ENCODE measurements around the gene LCMT2.
A peak's percentile ranks its signal among the peaks of the same experiment; 100 is the strongest.

LCMT2 gene

DNA sequence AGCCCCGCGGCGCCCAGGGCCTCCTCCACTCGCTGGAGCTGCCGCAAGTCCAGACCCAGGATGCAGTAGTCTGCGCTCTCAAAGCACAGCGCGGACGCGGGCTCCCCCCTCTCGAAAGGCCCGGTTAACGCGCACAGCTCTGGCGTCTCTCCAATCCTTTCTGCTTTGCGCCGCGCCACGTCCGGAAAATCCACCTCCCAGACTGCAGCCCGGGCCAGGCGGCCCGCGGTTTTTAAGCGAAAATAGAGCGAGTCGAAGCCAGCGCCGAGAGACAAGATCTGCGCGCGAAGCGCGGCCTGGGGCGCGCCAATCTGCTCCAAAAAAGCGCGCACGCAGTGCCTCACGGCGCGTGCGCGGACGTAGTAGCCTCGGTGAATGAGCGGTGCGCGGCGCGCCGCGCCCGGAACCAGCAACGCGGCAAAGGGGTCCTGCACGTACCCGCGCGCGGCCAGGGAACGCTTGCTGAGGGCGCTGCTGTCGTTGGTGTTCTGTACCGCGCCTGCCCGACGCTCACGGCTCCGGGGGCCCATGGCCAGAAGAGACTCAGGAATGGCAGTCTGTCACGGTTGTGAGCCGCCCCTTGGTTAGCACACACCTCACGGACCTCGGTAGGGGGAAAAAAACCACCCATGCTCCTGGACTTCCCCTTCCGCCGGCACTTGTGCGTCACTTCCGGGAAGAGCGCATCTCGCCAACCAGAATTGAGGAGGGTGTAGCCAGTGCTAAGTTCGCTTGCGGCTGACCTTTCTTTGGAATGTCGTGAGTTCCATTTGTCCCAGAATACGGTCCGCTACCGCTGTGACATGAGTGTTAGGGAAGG lies at the start of gene LCMT2:
Gene LCMT2 (minus strand): TSS at position 614 of the 820 bp plus-strand sequence. CDS start 84 bp downstream, at position 530.
- peak; percentile 89 for DNase-seq

- no peak for DNase-seq
Measured at GRCh38 chr15:43378601-43379000, 48.2 kb upstream of the LCMT2 start.

DNA sequence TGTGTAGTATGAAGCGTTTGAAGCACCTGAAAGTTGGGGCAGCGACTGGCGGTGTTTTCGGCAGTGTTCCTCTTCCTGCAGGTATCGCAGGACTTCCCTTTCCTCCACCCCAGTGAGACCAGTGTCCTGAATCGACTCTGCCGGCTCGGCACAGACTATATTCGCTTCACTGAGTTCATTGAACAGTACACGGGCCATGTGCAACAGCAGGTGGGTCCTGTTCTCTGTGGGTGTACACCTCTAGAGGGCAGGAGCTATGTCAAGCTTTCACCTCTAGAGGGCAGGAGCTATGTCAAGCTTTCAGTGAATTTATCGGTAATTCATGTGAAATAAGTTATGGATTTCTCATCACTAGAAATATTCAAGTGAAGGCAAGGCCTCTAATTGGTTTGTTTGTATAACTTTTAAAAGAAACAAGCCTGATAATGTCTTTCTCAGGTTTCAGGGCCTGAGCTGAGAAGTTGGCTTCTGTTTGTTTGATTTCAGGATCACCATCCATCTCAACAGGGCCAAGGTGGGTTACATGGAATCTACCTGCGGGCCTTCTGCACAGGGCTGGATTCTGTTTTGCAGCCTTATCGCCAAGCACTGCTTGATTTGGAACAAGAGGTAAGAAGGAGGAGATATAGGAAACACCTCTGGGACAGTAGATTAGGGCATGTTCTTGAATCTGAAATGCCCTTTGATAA lies 45.8 kb upstream of the LCMT2 start:
- peak; percentile 18 for DNase-seq

- peak; percentile 83 for DNase-seq
Measured at GRCh38 chr15:43370975-43371974, 40.9 kb upstream of the LCMT2 start, which contains the start of the genes TUBGCP4 and ZSCAN29. TSS of gene TUBGCP4 (plus strand) at chr15:43371101. CDS start at chr15:43371355, 254 bp downstream. TSS of gene ZSCAN29 (minus strand) at chr15:43371043. CDS start at chr15:43369913, 1,130 bp downstream.

- DNase-seq, result peak; percentile 9
Measured at GRCh38 chr15:43370310-43370974, 40.1 kb upstream of the LCMT2 start.

DNA sequence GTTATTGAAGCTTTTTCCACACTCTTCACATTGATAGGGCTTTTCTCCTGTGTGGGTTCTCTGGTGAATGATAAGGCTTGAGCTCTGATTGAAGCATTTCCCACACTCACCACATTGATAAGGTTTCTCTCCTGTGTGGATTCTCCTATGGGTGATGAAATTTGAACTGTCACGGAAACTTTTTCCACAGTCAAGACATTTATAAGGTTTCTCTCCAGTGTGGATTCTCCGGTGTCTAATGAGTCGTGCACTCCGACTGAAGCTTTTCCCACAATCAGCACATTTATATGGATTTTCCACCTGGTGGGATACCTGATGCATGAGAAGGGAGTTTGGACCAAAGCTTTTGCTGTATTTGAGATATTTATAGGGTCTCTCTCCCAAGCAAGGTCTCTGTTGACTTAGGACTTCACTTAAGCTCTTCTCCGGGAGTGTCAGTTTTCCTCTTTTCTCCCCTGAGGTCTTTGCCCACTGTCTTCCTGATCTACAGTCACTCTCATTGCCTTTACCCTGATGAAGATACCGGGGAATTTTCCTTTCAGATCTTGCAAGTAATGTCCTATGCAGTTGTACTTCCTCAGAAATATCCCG lies 31.0 kb upstream of the LCMT2 start:
- DNase-seq, result no peak

DNA sequence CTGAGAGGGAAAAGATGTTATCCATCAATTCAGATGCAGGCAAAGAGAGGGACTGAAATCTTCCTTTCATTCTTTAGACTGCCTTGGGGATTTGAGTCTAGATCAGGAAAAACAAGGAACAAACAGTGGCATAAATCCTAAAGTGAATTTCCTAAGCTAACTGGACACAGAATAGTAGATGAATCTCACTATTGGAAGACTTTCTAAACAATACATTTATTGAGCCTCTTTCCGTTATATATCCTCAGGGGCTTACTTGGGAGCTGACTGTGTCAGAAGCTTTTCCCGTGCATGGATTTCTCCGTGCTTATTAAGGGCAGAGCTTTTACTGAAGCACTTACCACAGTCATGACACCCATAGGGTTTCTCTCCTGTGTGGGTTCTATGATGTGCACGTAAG lies 30.4 kb upstream of the LCMT2 start:
- DNase-seq, result no peak

DNA sequence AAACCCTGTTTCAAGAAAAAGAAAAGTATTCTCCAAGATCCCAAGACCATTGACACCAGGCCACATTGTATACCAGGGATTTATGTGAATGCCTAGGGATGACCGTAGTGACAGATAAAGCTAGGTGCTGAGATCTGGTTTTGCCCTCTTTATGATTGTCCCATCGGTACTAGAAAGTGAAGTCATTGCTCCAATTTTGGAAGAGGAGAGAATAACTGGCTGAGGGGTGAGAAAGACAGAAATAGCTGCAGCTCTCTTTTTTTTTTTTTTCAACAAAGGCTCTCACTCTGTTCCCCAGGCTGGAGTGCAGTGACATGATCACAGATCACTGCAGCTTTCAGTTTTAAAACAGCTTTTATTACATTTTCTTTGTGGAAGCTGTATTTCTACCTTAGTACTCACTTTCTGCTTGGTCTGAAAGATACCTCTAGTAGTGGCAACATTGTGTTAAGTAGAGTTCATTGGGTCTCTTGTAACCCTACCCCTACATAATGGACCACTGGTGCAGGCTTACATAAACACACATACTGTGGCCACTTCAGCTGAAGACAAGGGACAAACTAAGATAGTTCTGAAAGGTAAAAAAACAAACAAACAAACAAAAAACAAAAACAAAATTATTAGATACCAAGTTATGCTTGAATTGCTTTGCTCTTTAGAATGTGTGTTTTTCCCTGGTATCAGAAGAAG lies 22.5 kb upstream of the LCMT2 start:
- no peak for DNase-seq

GRCh38 chr15:43347114-43347513 lies 16.7 kb upstream of the LCMT2 start:
- DNase-seq, result no peak

DNA sequence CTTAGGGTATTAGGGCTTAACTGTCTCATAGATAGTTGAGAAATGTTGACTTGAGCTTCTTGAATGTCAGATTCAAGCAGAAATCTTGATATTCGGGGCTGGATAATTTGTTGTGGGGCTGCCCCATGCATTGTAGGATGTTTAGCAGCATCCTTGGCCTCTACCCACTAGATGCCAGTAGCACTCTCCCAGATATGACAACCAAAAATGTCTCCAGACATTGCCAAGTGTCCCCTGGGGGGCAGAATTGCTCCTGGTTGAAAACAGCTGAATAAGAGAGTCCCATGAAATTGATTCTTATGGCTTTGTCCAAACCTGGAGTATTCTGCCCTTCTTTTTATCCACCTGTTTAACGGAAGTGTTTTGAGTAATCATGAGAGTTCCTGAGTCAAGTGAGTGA lies 15.9 kb upstream of the LCMT2 start:
- DNase-seq, result no peak

- no peak for DNase-seq
Measured at GRCh38 chr15:43330780-43331087, 361 bp upstream of the LCMT2 start.

DNA sequence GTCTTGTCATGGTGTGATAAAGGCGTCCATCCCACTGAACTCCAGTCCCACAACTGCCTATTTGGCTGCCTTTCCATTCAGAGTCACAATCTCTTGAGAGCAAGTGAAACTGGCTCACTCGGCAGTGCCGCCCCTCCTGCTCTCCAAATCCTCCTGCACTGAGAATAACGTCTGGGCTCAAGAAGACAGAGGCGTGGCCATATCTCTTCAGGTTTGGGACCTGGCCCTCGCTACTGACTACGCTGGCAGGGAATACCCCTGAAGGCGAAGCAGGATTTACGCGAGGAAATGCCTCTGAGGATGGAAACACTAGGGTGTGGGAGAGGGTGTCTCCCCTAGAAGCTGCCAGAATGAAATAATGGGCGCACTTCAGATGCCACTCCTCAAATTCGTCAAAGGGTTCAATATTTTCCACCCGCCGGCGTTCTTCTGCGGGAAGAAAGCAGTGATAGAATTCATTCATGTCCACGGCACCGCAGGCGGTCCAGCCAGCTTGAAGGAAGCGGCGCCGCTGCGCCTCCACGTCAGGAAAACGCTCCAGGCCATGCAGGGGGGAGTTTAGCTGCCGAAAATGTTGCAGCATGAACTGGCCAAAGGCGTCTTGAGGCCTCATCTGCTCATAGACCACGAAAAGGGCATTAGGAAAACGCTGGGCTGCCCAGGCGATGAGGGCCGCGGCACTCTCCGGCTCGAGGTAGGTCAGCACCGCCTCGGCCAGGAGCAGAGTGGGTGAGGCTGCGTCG lies 985 bp downstream of the LCMT2 start:
- no peak for DNase-seq

DNA sequence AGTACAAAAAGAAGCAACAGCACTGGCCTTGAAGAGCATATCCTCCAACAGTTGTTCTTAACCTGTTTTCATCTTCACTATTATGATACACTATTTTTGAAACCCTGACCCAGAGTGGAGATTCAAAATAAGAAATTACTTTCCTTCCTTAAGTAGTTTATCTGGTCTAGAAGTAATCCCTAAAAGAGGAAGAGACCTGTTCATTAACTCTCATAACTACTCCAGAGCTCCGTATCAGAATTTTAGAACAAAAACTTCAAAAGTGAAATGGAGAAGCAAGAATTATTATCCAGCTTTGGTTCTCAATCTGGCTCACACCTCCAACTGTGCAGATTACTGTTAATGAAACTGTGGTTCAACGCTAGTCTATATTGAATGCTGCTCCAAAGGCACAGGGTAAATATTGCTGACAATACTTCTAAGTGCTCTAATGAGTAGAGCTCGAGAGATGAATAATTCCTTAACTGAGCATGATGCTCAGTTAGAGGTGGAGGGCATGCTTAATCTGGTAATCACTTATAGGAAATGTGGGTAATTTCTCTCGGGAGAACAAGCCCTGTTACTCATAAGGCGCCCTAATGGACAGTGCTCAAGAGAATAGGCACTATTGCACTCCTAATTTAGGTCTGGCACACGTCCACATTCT lies 5.2 kb downstream of the LCMT2 start:
- DNase-seq, result no peak

DNA sequence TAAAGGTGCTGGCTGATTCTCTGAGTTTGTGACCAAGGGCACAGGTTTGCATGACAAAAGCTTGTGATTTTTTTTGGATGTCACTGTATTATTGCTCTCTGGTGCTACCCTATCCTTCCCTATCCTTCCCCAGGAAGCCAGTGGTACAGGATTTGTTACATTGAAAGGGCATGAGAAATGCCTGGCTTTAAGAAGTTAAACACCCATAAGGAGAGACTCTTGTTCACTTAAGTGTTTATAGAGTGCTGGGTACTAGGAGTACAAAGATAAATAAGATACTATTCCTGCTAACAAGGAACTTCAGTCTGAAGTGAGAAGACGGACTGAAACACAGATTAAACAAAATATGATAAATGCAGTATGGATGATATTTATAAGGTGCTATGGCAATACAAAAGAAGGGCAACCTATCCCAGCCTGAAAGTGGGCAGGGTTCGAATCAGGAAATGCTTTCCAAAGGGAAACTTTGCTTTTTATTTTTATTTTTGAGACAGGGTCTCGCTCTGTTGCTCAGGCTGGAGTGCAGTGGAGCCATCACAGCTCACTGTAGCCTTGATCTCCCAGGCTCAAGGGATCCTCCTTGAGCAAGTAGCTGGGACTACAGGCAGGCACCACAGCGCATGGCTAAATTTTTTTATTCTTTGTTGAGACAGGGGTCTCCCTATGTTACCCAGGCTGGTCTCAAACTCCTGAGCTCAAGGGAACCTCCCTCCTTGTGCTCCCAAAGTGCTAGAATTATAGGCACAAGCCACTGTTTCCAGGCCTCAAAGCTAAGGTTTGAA lies 11.2 kb downstream of the LCMT2 start:
- DNase-seq, result no peak

GRCh38 chr15:43317566-43318184 lies 12.7 kb downstream of the LCMT2 start:
- no peak for DNase-seq

DNA sequence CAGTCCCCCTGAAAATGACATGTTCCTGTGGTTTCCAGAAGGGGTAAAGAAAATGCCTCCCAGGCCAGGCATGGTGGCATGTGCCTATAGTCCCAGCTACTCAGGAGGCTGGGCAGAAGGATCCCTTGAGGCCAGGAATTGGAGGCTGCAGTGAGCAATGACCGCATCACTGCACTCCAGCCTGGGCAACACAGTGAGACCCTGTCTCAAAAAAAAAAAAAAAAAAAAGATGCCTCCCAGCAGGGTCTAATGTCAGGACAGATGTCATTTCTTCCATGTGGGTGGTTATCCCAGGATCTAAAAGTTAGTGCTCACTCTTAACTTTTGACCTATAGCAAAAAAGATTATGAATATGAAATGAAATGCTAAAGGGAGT lies 13.4 kb downstream of the LCMT2 start:
- DNase-seq, result no peak

GRCh38 chr15:43316016-43316970 lies 14.1 kb downstream of the LCMT2 start:
- DNase-seq, result no peak

- no peak for DNase-seq
Measured at GRCh38 chr15:43314171-43314570, 16.2 kb downstream of the LCMT2 start.
